Activated T-cell treated with anti-CD3 and anti-CD28 coated beads, Interleukin-2, amount 50 U/mL, for 72 hours (primary cell): ENCODE data around the gene PRKCSH. TPM values are rescaled to one million over a fixed set of nuclear protein-coding genes. Genes with fewer than 3 reads are reported as not detected.
"Not testable (repeated sequence)": the region's sequence is repeated elsewhere in the genome, so short reads cannot be mapped to it uniquely, and the experiment has no call there.

Experiments used
- ATAC-seq, 2 donors: fragments of 150-1000 bp; cut with Tn5 transposase; replicated peaks in 1 of 2; 2 replicates each; pipeline ENCODE4 v1.10.0; 2021; ENCODE audit warnings: moderate library complexity in 2 of 2, mild to moderate bottlenecking in 1 of 2
- DNase-seq, 2 donors: peaks; one replicate each; pipeline ENCODE4 v3.0.0; 2021 to 2022; ENCODE audit warnings: mixed read lengths in 1 of 2
- H3K27ac Mint-ChIP-seq: one replicate; pipeline ENCODE4 v1.8.0; 2022; ENCODE audit warnings: mild to moderate bottlenecking, moderate library complexity, mixed read lengths
- H3K27me3 Mint-ChIP-seq: one replicate; pipeline ENCODE4 v1.8.0; 2022; ENCODE audit warnings: low read depth, mixed read lengths
- H3K36me3 Mint-ChIP-seq, 2 donors: one replicate each; pipeline ENCODE4 v1.8.0; 2022; ENCODE audit warnings: mixed read lengths in 2 of 2, mild to moderate bottlenecking in 1 of 2; ENCODE audit not compliant: insufficient read depth in 2 of 2
- H3K4me1 Mint-ChIP-seq: one replicate; pipeline ENCODE4 v1.8.0; 2022; ENCODE audit warnings: low read depth, mixed read lengths
- H3K4me3 Mint-ChIP-seq, 2 donors: one replicate each; pipeline ENCODE4 v1.8.0; 2022; ENCODE audit warnings: mild to moderate bottlenecking in 2 of 2, mixed read lengths in 2 of 2, moderate library complexity in 2 of 2
- H3K9me3 Mint-ChIP-seq, 2 donors: one replicate each; pipeline ENCODE4 v1.8.0; 2022; ENCODE audit warnings: mixed read lengths in 2 of 2
- total RNA-seq, 2 donors: library from RNA; stranded (reverse); gene quantifications; one replicate each; pipeline ENCODE4 v1.2.3, GENCODE V29; 2022

The PRKCSH gene
- total RNA-seq, 2 donors from 2014 or later: 253 to 266 TPM

GRCh38 chr19:11406703-11407236, 28.7 kb upstream of the PRKCSH start:
- H3K27ac Mint-ChIP-seq, H3K27me3 Mint-ChIP-seq, H3K4me3 Mint-ChIP-seq, H3K4me1 Mint-ChIP-seq, H3K9me3 Mint-ChIP-seq, H3K36me3 Mint-ChIP-seq, DNase-seq, ATAC-seq: not testable (repeated sequence)

- DNase-seq (no peak), ATAC-seq (no peak)
- H3K9me3 Mint-ChIP-seq: no peaks in the 10 kb centered on the region
- H3K27ac Mint-ChIP-seq: no peak overlapping the region
- H3K27me3 Mint-ChIP-seq: peaks cover 8% of the 10 kb centered on the region
- H3K4me3 Mint-ChIP-seq: no peak overlapping the region
- H3K4me1 Mint-ChIP-seq: no peaks in the 10 kb centered on the region
- H3K36me3 Mint-ChIP-seq: no peaks in the 10 kb centered on the region
Measured at GRCh38 chr19:11408591-11408990, 26.8 kb upstream of the PRKCSH start.

GRCh38 chr19:11410682-11411081, 24.8 kb upstream of the PRKCSH start:
- H3K27me3 Mint-ChIP-seq: peaks cover 8% of the 10 kb centered on the region
- no peak for DNase-seq
- no peak overlapping the region for H3K4me3 Mint-ChIP-seq
- no peaks in the 10 kb centered on the region for H3K36me3 Mint-ChIP-seq
- H3K9me3 Mint-ChIP-seq: no peaks in the 10 kb centered on the region
- no peak overlapping the region for H3K27ac Mint-ChIP-seq
- ATAC-seq: no peak
- H3K4me1 Mint-ChIP-seq: no peaks in the 10 kb centered on the region

GRCh38 chr19:11414544-11414943, 20.9 kb upstream of the PRKCSH start:
- DNase-seq: no peak
- Mint-ChIP-seq H3K27ac (no peak overlapping the region), H3K27me3 (peaks cover 26% of the 10 kb centered on the region), H3K36me3 (no peaks in the 10 kb centered on the region), H3K4me3 (no peak overlapping the region), H3K4me1 (peaks cover under 1% of the 10 kb centered on the region), H3K9me3 (no peaks in the 10 kb centered on the region)
- ATAC-seq: no peak

- no peaks in the 10 kb centered on the region for H3K9me3 Mint-ChIP-seq
- no peak overlapping the region for H3K27ac Mint-ChIP-seq
- ATAC-seq: no peak
- no peaks in the 10 kb centered on the region for H3K36me3 Mint-ChIP-seq
- H3K4me3 Mint-ChIP-seq: no peak overlapping the region
- H3K4me1 Mint-ChIP-seq: peaks cover 17% of the 10 kb centered on the region
- H3K27me3 Mint-ChIP-seq: peaks cover 44% of the 10 kb centered on the region
- no peak for DNase-seq
Measured at GRCh38 chr19:11416346-11417052, 18.9 kb upstream of the PRKCSH start.

- Mint-ChIP-seq H3K36me3 (no peaks in the 10 kb centered on the region), H3K27me3 (peaks cover 58% of the 10 kb centered on the region), H3K4me3 (no peak overlapping the region), H3K27ac (no peak overlapping the region), H3K9me3 (no peaks in the 10 kb centered on the region), H3K4me1 (peaks cover 34% of the 10 kb centered on the region)
- ATAC-seq: no peak
- DNase-seq: no peak
Measured at GRCh38 chr19:11418094-11418548, 17.3 kb upstream of the PRKCSH start.

- H3K4me1 Mint-ChIP-seq: peaks cover 41% of the 10 kb centered on the region
- H3K36me3 Mint-ChIP-seq: no peaks in the 10 kb centered on the region
- no peak within 1 kb of the TSS for H3K27ac Mint-ChIP-seq
- peaks cover 65% of the 10 kb centered on the region for H3K27me3 Mint-ChIP-seq
- no peak for DNase-seq
- peak within 1 kb of the TSS; percentile 39 to 84 for H3K4me3 Mint-ChIP-seq
- ATAC-seq: no peak
- H3K9me3 Mint-ChIP-seq: no peaks in the 10 kb centered on the region
Measured at GRCh38 chr19:11418549-11419506, 16.6 kb upstream of the PRKCSH start, which contains the start of gene RGL3. Gene RGL3 (minus strand): TSS chr19:11419314. CDS start chr19:11419278, 36 bp downstream.

- no peak for ATAC-seq
- Mint-ChIP-seq H3K36me3 (no peaks in the 10 kb centered on the region), H3K27ac (no peak overlapping the region), H3K9me3 (no peaks in the 10 kb centered on the region), H3K4me1 (peaks cover 43% of the 10 kb centered on the region), H3K27me3 (peaks cover 69% of the 10 kb centered on the region), H3K4me3 (peak overlapping the region; percentile 72 to 84)
- no peak for DNase-seq
Measured at GRCh38 chr19:11420429-11421370, 14.7 kb upstream of the PRKCSH start.

- H3K4me3 Mint-ChIP-seq: peak overlapping the region; percentile 72 to 84
- no peak overlapping the region for H3K27ac Mint-ChIP-seq
- DNase-seq (peak; percentile 62 to 65), ATAC-seq (peak; percentile 62 to 67)
- no peaks in the 10 kb centered on the region for H3K9me3 Mint-ChIP-seq
- H3K36me3 Mint-ChIP-seq: no peaks in the 10 kb centered on the region
- H3K4me1 Mint-ChIP-seq: peaks cover 43% of the 10 kb centered on the region
- H3K27me3 Mint-ChIP-seq: peaks cover 64% of the 10 kb centered on the region
Measured at GRCh38 chr19:11421371-11422098, 13.9 kb upstream of the PRKCSH start.

- ATAC-seq: peak; percentile 79 to 82
- Mint-ChIP-seq H3K9me3 (no peaks in the 10 kb centered on the region), H3K4me3 (peak overlapping the region; percentile 72 to 84), H3K27ac (no peak overlapping the region), H3K27me3 (peaks cover 60% of the 10 kb centered on the region), H3K4me1 (peaks cover 43% of the 10 kb centered on the region), H3K36me3 (no peaks in the 10 kb centered on the region)
- peak; percentile 77 to 78 for DNase-seq
Measured at GRCh38 chr19:11422163-11423065, 13.0 kb upstream of the PRKCSH start.

GRCh38 chr19:11423164-11423790, 12.2 kb upstream of the PRKCSH start:
- Mint-ChIP-seq H3K4me1 (peaks cover 43% of the 10 kb centered on the region), H3K4me3 (peak overlapping the region; percentile 72 to 84), H3K27me3 (peaks cover 55% of the 10 kb centered on the region), H3K27ac (no peak overlapping the region), H3K9me3 (no peaks in the 10 kb centered on the region), H3K36me3 (no peaks in the 10 kb centered on the region)
- DNase-seq (no peak), ATAC-seq (no peak)
